Activated CD4-positive, alpha-beta T cell treated with anti-CD3 and anti-CD28 coated beads, Interleukin-2, amount 10 ng/mL, durations not matched to agents 7 days and 5 days (primary cell): ENCODE measurements around the gene NFKBIZ. TPM values are rescaled to one million over a fixed set of nuclear protein-coding genes. Genes with fewer than 3 reads are reported as not detected.
"Not testable (repeated sequence)": the region's sequence is repeated elsewhere in the genome, so short reads cannot be mapped to it uniquely, and the experiment has no call there.

Source experiments
- CTCF ChIA-PET: fragments of 350-600 bp; sonication (Branson Sonifier 250); formaldehyde crosslinking; loops from one replicate; lab custom pipeline; 2021; ENCODE audit warnings: antibody characterized with exemption; lab: Charles Lee
- POLR2A ChIA-PET: fragments of 350-600 bp; sonication (Branson Sonifier 250); formaldehyde crosslinking; loops from one replicate; lab custom pipeline; 2021; ENCODE audit warnings: antibody characterized with exemption; lab: Charles Lee
- DNase-seq: peaks from one replicate; pipeline ENCODE4 v3.0.0-alpha.2; 2020
- H3K27ac Mint-ChIP-seq: one replicate; pipeline ENCODE4 v1.8.0; 2021; ENCODE audit warnings: mild to moderate bottlenecking, moderate library complexity, mixed read lengths
- H3K27me3 Mint-ChIP-seq: one replicate; pipeline ENCODE4 v1.8.0; 2021; ENCODE audit warnings: mixed read lengths
- H3K36me3 Mint-ChIP-seq: one replicate; pipeline ENCODE4 v1.8.0; 2021; ENCODE audit warnings: low read depth, mixed read lengths
- H3K4me1 Mint-ChIP-seq: one replicate; pipeline ENCODE4 v1.8.0; 2021; ENCODE audit warnings: mixed read lengths
- H3K4me3 Mint-ChIP-seq: one replicate; pipeline ENCODE4 v1.8.0; 2021; ENCODE audit warnings: mild to moderate bottlenecking, moderate library complexity, mixed read lengths
- H3K9me3 Mint-ChIP-seq: one replicate; pipeline ENCODE4 v1.8.0; 2021; ENCODE audit warnings: mixed read lengths
- total RNA-seq, 2 experiments: library from RNA; stranded (reverse); gene quantifications; one replicate each; pipeline ENCODE4 v1.2.3, GENCODE V29; 2021

NFKBIZ gene
- total RNA-seq, 2 experiments from 2014 or later = 33.7 to 37.7 TPM

DNA sequence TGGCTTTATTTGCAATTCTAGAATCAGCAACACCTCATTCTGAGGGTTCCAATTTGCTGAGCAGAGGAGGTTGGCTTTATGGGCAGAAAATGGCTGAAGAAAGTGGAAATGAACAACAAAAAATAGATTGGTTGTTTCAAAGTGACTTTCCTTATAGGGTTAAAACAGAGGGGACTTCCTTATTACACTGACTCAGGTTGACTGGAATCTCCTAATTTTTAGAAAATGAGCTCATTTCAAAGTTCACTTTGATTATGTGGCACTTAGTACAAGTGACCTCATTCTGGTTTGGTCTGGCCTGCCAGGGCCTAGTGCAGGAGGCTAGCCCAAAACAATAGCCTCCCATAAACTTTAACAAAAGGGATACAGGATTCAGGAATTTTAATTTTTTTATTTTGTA is 41.4 kb downstream of the NFKBIZ start:
- DNase-seq = no peak
- Mint-ChIP-seq H3K27me3 (no peaks in the 10 kb centered on the region), H3K4me1 (no peaks in the 10 kb centered on the region), H3K27ac (no peak overlapping the region), H3K9me3 (peaks cover 14% of the 10 kb centered on the region), H3K4me3 (no peak overlapping the region), H3K36me3 (peaks cover 2% of the 10 kb centered on the region)
- POLR2A ChIA-PET = interaction anchor here (0.6 kb wide), 1 partner anchor 280 kb away, joined by 3 read pairs; no protein-coding TSS in a partner anchor
- CTCF ChIA-PET = interaction anchor here (1.0 to 1.6 kb wide), 2 partner anchors 9 to 10 kb away, joined by 3 to 5 read pairs; no protein-coding TSS in a partner anchor

DNA sequence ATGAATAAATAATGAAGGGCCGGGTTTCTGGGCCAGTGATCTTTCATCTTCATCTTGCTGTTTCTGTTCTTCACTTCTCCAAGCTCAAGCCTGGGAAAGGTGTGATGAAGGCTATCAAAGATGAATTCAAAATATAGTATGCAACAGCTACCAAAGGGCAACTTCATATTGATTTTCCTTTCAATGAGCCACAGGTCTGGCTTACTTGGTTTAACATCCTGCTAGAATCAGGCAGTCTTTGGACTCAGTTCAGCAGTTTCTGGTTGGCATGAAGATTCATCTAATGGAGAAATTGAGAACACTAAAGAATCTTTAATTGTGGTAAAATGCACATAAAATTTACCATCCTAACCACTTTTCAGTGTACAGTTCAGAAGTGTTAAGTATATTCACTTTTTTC is 43.3 kb downstream of the NFKBIZ start:
- POLR2A ChIA-PET = no interaction called here

DNA sequence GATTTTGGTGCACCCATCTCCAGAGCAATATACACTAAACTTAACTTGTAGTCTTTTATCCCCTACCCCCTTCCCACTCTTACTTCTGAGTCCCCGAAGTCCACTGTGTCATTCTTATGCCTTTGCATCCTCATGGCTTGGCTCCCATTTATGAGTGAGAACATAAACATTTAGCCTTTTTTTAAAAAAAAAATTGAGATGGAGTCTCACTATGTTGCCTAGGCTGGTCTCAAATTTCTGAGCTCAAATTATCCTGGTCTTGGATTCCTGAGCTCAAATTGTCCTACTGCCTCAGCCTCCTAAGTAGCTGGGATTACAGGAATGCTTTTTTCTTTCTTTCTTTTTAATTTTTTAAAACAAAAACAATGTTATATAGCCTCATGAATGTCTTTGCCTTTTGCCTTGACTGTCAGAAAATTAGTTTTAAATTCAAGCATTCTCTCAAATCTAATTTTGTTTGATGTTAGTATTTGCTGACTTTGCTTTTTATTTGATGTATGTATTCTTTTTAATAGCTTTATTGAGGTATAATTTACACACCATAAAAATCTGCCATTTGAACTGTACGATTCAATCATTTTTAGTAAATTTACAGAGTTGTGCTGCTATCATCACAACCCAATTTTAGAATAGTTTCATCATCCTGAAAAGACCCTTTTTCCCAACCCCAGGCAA is 46.9 kb downstream of the NFKBIZ start:
- Mint-ChIP-seq H3K4me3 (no peak overlapping the region), H3K9me3 (peaks cover 10% of the 10 kb centered on the region), H3K27me3 (no peaks in the 10 kb centered on the region), H3K27ac (no peak overlapping the region), H3K4me1 (peaks cover 2% of the 10 kb centered on the region), H3K36me3 (no peaks in the 10 kb centered on the region)
- POLR2A ChIA-PET = no interaction called here
- CTCF ChIA-PET = interaction anchor here (1.5 kb wide), 1 partner anchor 18 kb away, joined by 4 read pairs; no protein-coding TSS in a partner anchor
- DNase-seq = no peak

More for the DNA sequence above, 43.3 kb downstream of the NFKBIZ start:
- Mint-ChIP-seq H3K27ac (no peak overlapping the region), H3K4me3 (no peak overlapping the region), H3K36me3 (no peaks in the 10 kb centered on the region), H3K4me1 (no peaks in the 10 kb centered on the region), H3K27me3 (no peaks in the 10 kb centered on the region), H3K9me3 (peaks cover 10% of the 10 kb centered on the region)
- no peak for DNase-seq
- CTCF ChIA-PET = interaction anchor here (0.6 to 1.0 kb wide), 2 partner anchors 11 to 26 kb away, joined by 3 to 4 read pairs; no protein-coding TSS in a partner anchor

- CTCF ChIA-PET = no interaction called here
- H3K9me3 Mint-ChIP-seq = peaks cover 10% of the 10 kb centered on the region
- H3K4me1 Mint-ChIP-seq = peaks cover 2% of the 10 kb centered on the region
- DNase-seq = no peak
- H3K27ac Mint-ChIP-seq = no peak overlapping the region
- no peak overlapping the region for H3K4me3 Mint-ChIP-seq
- H3K27me3 Mint-ChIP-seq = no peaks in the 10 kb centered on the region
- no peaks in the 10 kb centered on the region for H3K36me3 Mint-ChIP-seq
- POLR2A ChIA-PET = no interaction called here
Observed at GRCh38 chr3:101897013-101897412, 47.7 kb downstream of the NFKBIZ start.

DNA sequence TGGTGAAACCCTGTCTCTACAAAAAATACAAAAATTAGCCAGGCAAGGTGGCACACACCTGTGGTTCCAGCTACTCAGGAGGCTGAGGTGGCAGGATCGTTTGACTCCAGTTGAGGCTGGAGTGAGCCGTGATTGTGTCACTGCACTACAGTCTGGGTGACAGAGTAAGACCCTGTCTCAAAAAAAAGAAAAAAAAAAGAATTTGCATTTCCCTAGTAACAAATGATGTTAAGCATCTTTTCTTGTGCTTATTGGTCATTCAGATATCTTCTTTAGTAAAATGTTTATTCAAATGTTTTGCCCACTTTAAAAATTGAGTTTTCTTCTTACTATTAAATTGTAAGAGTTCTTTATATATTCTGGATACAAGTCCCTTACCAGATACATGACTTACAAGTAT is 48.7 kb downstream of the NFKBIZ start:
- Mint-ChIP-seq H3K36me3 (no peaks in the 10 kb centered on the region), H3K4me1 (peaks cover 2% of the 10 kb centered on the region), H3K27ac (no peak overlapping the region), H3K9me3 (peaks cover 9% of the 10 kb centered on the region), H3K27me3 (no peaks in the 10 kb centered on the region), H3K4me3 (no peak overlapping the region)
- no peak for DNase-seq
- CTCF ChIA-PET = no interaction called here
- POLR2A ChIA-PET = no interaction called here

DNA sequence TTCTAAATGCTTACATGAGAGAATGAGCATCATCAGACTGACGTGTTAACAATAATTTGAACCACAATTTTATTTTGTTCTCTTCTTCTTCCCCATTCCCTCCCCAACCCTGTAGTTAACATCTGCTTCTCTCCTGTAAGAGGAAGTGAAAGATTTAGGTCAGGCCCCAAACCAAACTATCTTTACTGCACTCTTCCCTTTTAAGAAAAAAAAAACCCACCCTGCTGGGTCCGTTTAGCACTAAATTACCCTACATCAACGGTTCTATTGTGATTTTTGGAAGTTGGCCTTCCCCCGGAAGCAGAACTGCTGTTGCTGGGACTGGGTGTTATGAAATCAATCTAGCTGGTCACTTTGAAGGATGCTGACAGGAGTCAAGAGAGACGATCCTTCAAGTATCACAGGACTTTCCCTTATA is 49.4 kb downstream of the NFKBIZ start:
- peaks cover 8% of the 10 kb centered on the region for H3K9me3 Mint-ChIP-seq
- CTCF ChIA-PET = no interaction called here

GRCh38 chr3:101900316-101900715 is 51.0 kb downstream of the NFKBIZ start:
- Mint-ChIP-seq H3K9me3 (peaks cover 3% of the 10 kb centered on the region), H3K4me3 (no peak overlapping the region), H3K36me3 (no peaks in the 10 kb centered on the region), H3K4me1 (peaks cover 2% of the 10 kb centered on the region), H3K27ac (no peak overlapping the region), H3K27me3 (no peaks in the 10 kb centered on the region)
- DNase-seq = no peak
- POLR2A ChIA-PET = no interaction called here
- CTCF ChIA-PET = interaction anchor here (0.7 to 1.3 kb wide), 3 partner anchors 10 to 282 kb away, joined by 3 to 5 read pairs (median 4); no protein-coding TSS in a partner anchor

More for the DNA sequence above, 49.4 kb downstream of the NFKBIZ start:
- POLR2A ChIA-PET = no interaction called here
- Mint-ChIP-seq H3K27ac (no peak overlapping the region), H3K4me1 (peaks cover 2% of the 10 kb centered on the region), H3K27me3 (no peaks in the 10 kb centered on the region), H3K4me3 (no peak overlapping the region), H3K36me3 (no peaks in the 10 kb centered on the region)
- no peak for DNase-seq

- Mint-ChIP-seq H3K4me3 (no peak overlapping the region), H3K27me3 (no peaks in the 10 kb centered on the region), H3K4me1 (peaks cover 2% of the 10 kb centered on the region), H3K36me3 (no peaks in the 10 kb centered on the region), H3K9me3 (peaks cover 3% of the 10 kb centered on the region), H3K27ac (no peak overlapping the region)
- CTCF ChIA-PET = interaction anchor here (0.9 to 1.3 kb wide), 4 partner anchors 10 to 281 kb away, joined by 3 to 5 read pairs (median 3); no protein-coding TSS in a partner anchor
- no peak for DNase-seq
- POLR2A ChIA-PET = no interaction called here
Observed at GRCh38 chr3:101900736-101901135, 51.4 kb downstream of the NFKBIZ start.

- no peaks in the 10 kb centered on the region for H3K36me3 Mint-ChIP-seq
- ChIA-PET CTCF (interaction anchor here (0.5 kb wide), 1 partner anchor 327 kb away, joined by 3 read pairs; no protein-coding TSS in a partner anchor), POLR2A (interaction anchor here (0.5 kb wide), 1 partner anchor 46 kb away, joined by 3 read pairs; no protein-coding TSS in a partner anchor)
- no peak for DNase-seq
- no peak overlapping the region for H3K27ac Mint-ChIP-seq
- no peak overlapping the region for H3K4me3 Mint-ChIP-seq
- peaks cover 2% of the 10 kb centered on the region for H3K4me1 Mint-ChIP-seq
- H3K9me3 Mint-ChIP-seq = no peaks in the 10 kb centered on the region
- peaks cover 1% of the 10 kb centered on the region for H3K27me3 Mint-ChIP-seq
Observed at GRCh38 chr3:101902041-101902440, 52.7 kb downstream of the NFKBIZ start.

- ChIA-PET CTCF (no interaction called here), POLR2A (no interaction called here)
- H3K4me3 Mint-ChIP-seq = no peak overlapping the region
- no peaks in the 10 kb centered on the region for H3K9me3 Mint-ChIP-seq
- H3K36me3 Mint-ChIP-seq = no peaks in the 10 kb centered on the region
- peaks cover 4% of the 10 kb centered on the region for H3K27me3 Mint-ChIP-seq
- no peak overlapping the region for H3K27ac Mint-ChIP-seq
- DNase-seq = no peak
- H3K4me1 Mint-ChIP-seq = peaks cover 2% of the 10 kb centered on the region
Observed at GRCh38 chr3:101903451-101903871, 54.1 kb downstream of the NFKBIZ start.

DNA sequence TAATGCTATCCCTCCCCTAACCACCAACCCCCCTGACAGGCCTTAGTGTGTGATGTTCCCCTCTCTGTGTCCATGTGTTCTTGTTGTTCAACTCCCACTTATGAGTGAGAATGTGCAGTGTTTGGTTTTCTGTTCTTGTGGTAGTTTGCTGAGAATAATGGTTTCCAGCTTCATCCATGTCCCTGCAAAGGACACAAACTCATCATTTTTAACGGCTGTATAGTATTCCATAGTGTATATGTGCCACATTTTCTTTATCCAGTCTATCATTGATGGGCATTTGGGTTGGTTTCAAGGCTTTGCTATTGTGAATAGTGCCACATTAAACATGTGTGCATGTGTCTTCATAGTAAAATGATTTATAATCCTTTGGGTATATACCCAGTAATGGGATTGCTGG is 56.3 kb downstream of the NFKBIZ start:
- H3K4me1 Mint-ChIP-seq, DNase-seq, POLR2A ChIA-PET, CTCF ChIA-PET, H3K36me3 Mint-ChIP-seq, H3K9me3 Mint-ChIP-seq, H3K4me3 Mint-ChIP-seq, H3K27ac Mint-ChIP-seq: not testable (repeated sequence)
- H3K27me3 Mint-ChIP-seq = peaks cover 11% of the 10 kb centered on the region
